Measurements from ENCODE around the gene P2RY2. TPM values are rescaled to one million over a fixed set of nuclear protein-coding genes. Genes with fewer than 3 reads are reported as not detected.
"Not testable (repeated sequence)": the region's sequence is repeated elsewhere in the genome, so short reads cannot be mapped to it uniquely, and the experiment has no call there.

Gene P2RY2
- total RNA-seq, 1 donor from 2014 or later: 0.07 TPM

- intact Hi-C loops (cut with micrococcal nuclease): no loop called here
Observed at GRCh38 chr11:73265853-73266645, 48.0 kb downstream of the P2RY2 start.

GRCh38 chr11:73266646-73267020 is 48.6 kb downstream of the P2RY2 start:
- intact Hi-C loops (cut with micrococcal nuclease): no loop called here

- intact Hi-C loops (cut with micrococcal nuclease): no loop called here
Observed at GRCh38 chr11:73267122-73267846, 49.2 kb downstream of the P2RY2 start.

GRCh38 chr11:73267906-73268540 is 49.9 kb downstream of the P2RY2 start:
- intact Hi-C loops (cut with micrococcal nuclease): no loop called here

GRCh38 chr11:73268671-73269271 is 50.7 kb downstream of the P2RY2 start:
- intact Hi-C loops (cut with micrococcal nuclease): no loop called here

- intact Hi-C loops (cut with micrococcal nuclease): no loop called here
Observed at GRCh38 chr11:73269459-73270015, 51.5 kb downstream of the P2RY2 start.

GRCh38 chr11:73270016-73270854 is 52.2 kb downstream of the P2RY2 start:
- intact Hi-C loops (cut with micrococcal nuclease): no loop called here

- intact Hi-C loops (cut with micrococcal nuclease): no loop called here
Observed at GRCh38 chr11:73270855-73271477, 52.9 kb downstream of the P2RY2 start.

- intact Hi-C loops (cut with micrococcal nuclease): not testable (repeated sequence)
Observed at GRCh38 chr11:73271478-73271865, 53.4 kb downstream of the P2RY2 start.

- intact Hi-C loops (cut with micrococcal nuclease): no loop called here
Observed at GRCh38 chr11:73271936-73272679, 54.0 kb downstream of the P2RY2 start, which contains the start of gene P2RY6. Gene P2RY6, plus strand, starts transcription at chr11:73272338. Its CDS starts 24,181 bp downstream, at chr11:73296519.

- intact Hi-C loops (cut with micrococcal nuclease): no loop called here
Observed at GRCh38 chr11:73272680-73273038, 54.6 kb downstream of the P2RY2 start.

GRCh38 chr11:73273222-73273895 is 55.3 kb downstream of the P2RY2 start:
- intact Hi-C loops (cut with micrococcal nuclease): no loop called here

GRCh38 chr11:73274191-73274590 is 56.1 kb downstream of the P2RY2 start:
- intact Hi-C loops (cut with micrococcal nuclease): not testable (repeated sequence)

GRCh38 chr11:73274722-73275380 is 56.8 kb downstream of the P2RY2 start:
- intact Hi-C loops (cut with micrococcal nuclease): no loop called here

GRCh38 chr11:73275381-73275750 is 57.3 kb downstream of the P2RY2 start:
- intact Hi-C loops (cut with micrococcal nuclease): no loop called here

GRCh38 chr11:73277467-73277866 is 59.4 kb downstream of the P2RY2 start:
- intact Hi-C loops (cut with micrococcal nuclease): no loop called here

- intact Hi-C loops (cut with micrococcal nuclease): no loop called here
Observed at GRCh38 chr11:73280626-73281025, 62.5 kb downstream of the P2RY2 start.

GRCh38 chr11:73281201-73281741 is 63.2 kb downstream of the P2RY2 start:
- intact Hi-C loops (cut with micrococcal nuclease): no loop called here
